Neuronal stem cell (in vitro differentiated cells): Measurements from ENCODE around the gene ZNF618.

Experiments
- DNase-seq: peaks from one replicate; pipeline ENCODE4 v3.0.0-alpha.2; 2013; ENCODE audit warnings: low spot score
- H2AFZ ChIP-seq: one replicate; pipeline ENCODE4 v1.6.1; 2013; ENCODE audit warnings: mild to moderate bottlenecking, low read length, inconsistent platforms
- H2AK5ac ChIP-seq: 2 replicates; pipeline ENCODE4 v1.6.1; 2013; ENCODE audit warnings: low read depth, mild to moderate bottlenecking, inconsistent platforms, low read length, moderate library complexity, mixed read lengths
- H2BK120ac ChIP-seq: 2 replicates; pipeline ENCODE4 v1.6.1; 2013; ENCODE audit warnings: low read depth, mild to moderate bottlenecking, inconsistent platforms, low read length, moderate library complexity, mixed read lengths
- H2BK12ac ChIP-seq: one replicate; pipeline ENCODE4 v1.6.1; 2013; ENCODE audit warnings: low read length, inconsistent platforms
- H2BK15ac ChIP-seq: 2 replicates; pipeline ENCODE4 v1.6.1; 2013; ENCODE audit warnings: mild to moderate bottlenecking, low read length, inconsistent platforms, mixed read lengths
- H2BK5ac ChIP-seq: one replicate; pipeline ENCODE4 v1.6.1; 2013; ENCODE audit warnings: inconsistent platforms, mild to moderate bottlenecking, low read length, moderate library complexity
- H3K14ac ChIP-seq: one replicate; pipeline ENCODE4 v1.6.1; 2013; ENCODE audit warnings: low read length, inconsistent platforms
- H3K18ac ChIP-seq: 2 replicates; pipeline ENCODE4 v1.6.1; 2013; ENCODE audit warnings: low read length, inconsistent platforms
- H3K23ac ChIP-seq: 2 replicates; pipeline ENCODE4 v1.6.1; 2013; ENCODE audit warnings: low read depth, mild to moderate bottlenecking, mixed read lengths, low read length, inconsistent platforms; ENCODE audit not compliant: poor library complexity
- H3K27ac ChIP-seq: replicated peaks from 3 replicates; pipeline ENCODE4 v1.5.1; 2013; ENCODE audit warnings: low read length, inconsistent platforms
- H3K27me3 ChIP-seq, 3 experiments: 2 replicates each; pipeline ENCODE4 v1.6.1; 2013; ENCODE audit warnings: low read length in 3 of 3, mild to moderate bottlenecking in 2 of 3, inconsistent platforms in 1 of 3, low read depth in 1 of 3, mixed read lengths in 1 of 3, moderate library complexity in 1 of 3; ENCODE audit not compliant: control insufficient read depth in 3 of 3, insufficient read depth in 3 of 3
- H3K36me3 ChIP-seq, 2 donors: replicated peaks in 1 of 2; 2 replicates each; pipeline ENCODE4 v1.6.1; 2013; ENCODE audit warnings: low read length in 2 of 2; ENCODE audit not compliant: control insufficient read depth in 2 of 2, insufficient read depth in 2 of 2
- H3K4ac ChIP-seq: 2 replicates; pipeline ENCODE4 v1.6.1; 2013; ENCODE audit warnings: inconsistent platforms, mild to moderate bottlenecking, low read length, moderate library complexity
- H3K4me1 ChIP-seq, 2 donors: 1 replicate in 1 of 2; 2 replicates in 1 of 2; pipeline ENCODE4 v1.6.1; 2013; ENCODE audit warnings: low read length in 2 of 2, low read depth in 1 of 2; ENCODE audit not compliant: control insufficient read depth in 2 of 2, insufficient read depth in 1 of 2
- H3K4me2 ChIP-seq: one replicate; pipeline ENCODE4 v1.6.1; 2013; ENCODE audit warnings: mild to moderate bottlenecking, low read length, inconsistent platforms; ENCODE audit not compliant: insufficient read depth, poor library complexity, severe bottlenecking
- H3K4me3 ChIP-seq, 2 donors: 2 replicates each; pipeline ENCODE4 v1.5.1; 2013; ENCODE audit warnings: low read length in 2 of 2, mild to moderate bottlenecking in 2 of 2, inconsistent platforms in 1 of 2, moderate library complexity in 1 of 2
- H3K79me1 ChIP-seq: one replicate; pipeline ENCODE4 v1.6.1; 2013; ENCODE audit warnings: low read depth, mild to moderate bottlenecking, inconsistent platforms, low read length, moderate library complexity
- H3K9ac ChIP-seq: one replicate; pipeline ENCODE4 v1.6.1; 2013; ENCODE audit warnings: mild to moderate bottlenecking, low read depth, low read length, inconsistent platforms; ENCODE audit not compliant: poor library complexity
- H3K9me3 ChIP-seq, 2 donors: replicated peaks in 1 of 2; 2 replicates each; pipeline versions ENCODE3 to v1.6.1; 2013; ENCODE audit warnings: low read length in 2 of 2, mild to moderate bottlenecking in 2 of 2, inconsistent platforms in 1 of 2, low read depth in 1 of 2, mixed read lengths in 1 of 2, moderate library complexity in 1 of 2; ENCODE audit not compliant: control insufficient read depth in 2 of 2, insufficient read depth in 1 of 2
- H4K8ac ChIP-seq: one replicate; pipeline ENCODE4 v1.6.1; 2013; ENCODE audit warnings: low read depth, mild to moderate bottlenecking, inconsistent platforms, low read length, moderate library complexity
- H4K91ac ChIP-seq: one replicate; pipeline ENCODE4 v1.6.1; 2013; ENCODE audit warnings: low read length, low read depth, mild to moderate bottlenecking, inconsistent platforms; ENCODE audit not compliant: poor library complexity
- WGBS, 2 donors: extraction: QIAGEN DNeasy Blood & Tissue Kit; methylation state at CpG; one replicate each; pipeline ENCODE4 v1.1.7; 2013; ENCODE audit warnings: missing lambda C conversion rate in 2 of 2, mixed read lengths in 1 of 2; ENCODE audit not compliant: insufficient read length in 2 of 2, insufficient replicate concordance in 1 of 2; ENCODE audit errors: extremely low coverage in 2 of 2; 5-methylcytosine and 5-hydroxymethylcytosine counted together

The ZNF618 gene

DNA sequence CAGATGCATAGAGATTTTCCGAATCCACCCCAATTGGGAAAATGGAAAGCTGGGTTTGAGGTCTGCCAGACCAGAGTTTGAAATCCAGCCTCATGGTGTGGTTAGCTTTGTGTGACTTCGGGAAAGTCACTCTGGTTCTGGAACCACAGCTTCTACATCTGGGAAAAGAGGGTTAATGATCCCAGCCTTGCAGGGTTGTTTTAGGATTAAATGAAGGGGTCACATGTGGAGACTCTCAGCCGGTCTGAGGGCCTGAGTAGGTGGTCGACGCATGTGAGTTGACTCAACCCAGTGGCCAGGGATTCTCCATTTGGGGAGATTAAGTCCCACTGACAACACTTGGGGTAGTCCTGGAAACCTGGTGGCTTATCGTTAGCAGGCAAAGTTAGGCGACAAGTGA lies 6.1 kb downstream of the ZNF618 start:
- Histone ChIP-seq H3K36me3 (peaks cover 0 to 12% of the 10 kb centered on the region in 2 donors), H3K9me3 (peaks cover 0 to 3% of the 10 kb centered on the region in 2 donors), H4K8ac (no peak overlapping the region), H3K79me1 (no peaks in the 10 kb centered on the region), H2BK5ac (no peak overlapping the region), H3K14ac (no peak overlapping the region), H2BK15ac (no peak overlapping the region), H2BK120ac (no peak overlapping the region), H2AFZ (no peak overlapping the region), H3K18ac (no peak overlapping the region), H3K4me2 (no peak overlapping the region), H4K91ac (no peak overlapping the region), H3K4me1 (peaks cover 5 to 8% of the 10 kb centered on the region in 2 donors), H3K23ac (no peak overlapping the region), H3K27me3 (no peaks in the 10 kb centered on the region), H2BK12ac (no peak overlapping the region), H3K9ac (no peak overlapping the region), H3K4me3 (no peak overlapping the region), H3K4ac (no peak overlapping the region), H2AK5ac (no peak overlapping the region), H3K27ac (no peak overlapping the region)
- no peak for DNase-seq
- WGBS, 2 donors: no CpG with 5 or more reads among the region's 7 CpGs

DNA sequence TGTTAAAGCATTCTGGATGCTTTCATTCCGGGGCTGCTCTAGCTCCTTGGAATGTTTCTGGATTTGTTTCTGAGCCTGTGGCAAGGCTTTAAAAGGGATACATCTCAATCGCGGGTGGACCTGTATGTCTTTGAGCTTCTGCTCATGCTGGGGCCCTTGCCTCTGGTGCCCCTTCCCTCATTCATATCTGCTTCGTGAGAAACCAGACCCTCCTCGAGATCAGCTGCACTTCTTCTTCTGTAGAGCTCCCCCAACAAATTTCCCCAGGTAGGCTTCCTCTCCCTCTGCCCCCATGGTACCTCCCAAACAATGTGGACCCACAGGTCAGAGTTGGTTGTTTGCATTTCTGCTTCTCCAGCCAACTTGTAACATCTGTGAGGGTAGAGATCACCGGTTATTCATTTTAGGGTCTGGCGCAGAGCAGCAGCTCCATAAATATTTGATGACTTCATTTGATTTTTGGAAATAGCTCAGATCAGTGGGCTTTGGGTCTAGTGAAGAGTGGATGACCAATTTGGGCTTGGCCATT lies 6.6 kb downstream of the ZNF618 start:
- no peak overlapping the region for H3K4me3 ChIP-seq
- H3K9ac ChIP-seq: no peak overlapping the region
- H3K23ac ChIP-seq: no peak overlapping the region
- H2BK12ac ChIP-seq: no peak overlapping the region
- DNase-seq: no peak
- no peak overlapping the region for H3K4ac ChIP-seq
- H3K36me3 ChIP-seq: peaks cover 0 to 12% of the 10 kb centered on the region in 2 donors
- no peak overlapping the region for H3K14ac ChIP-seq
- H3K9me3 ChIP-seq: peaks cover 0 to 3% of the 10 kb centered on the region in 2 donors
- H3K4me1 ChIP-seq: peaks cover 5 to 10% of the 10 kb centered on the region in 2 donors
- no peak overlapping the region for H4K8ac ChIP-seq
- no peaks in the 10 kb centered on the region for H3K27me3 ChIP-seq
- no CpG with 5 or more reads among the region's 7 CpGs for WGBS, 2 donors
- H2BK15ac ChIP-seq: no peak overlapping the region
- H3K79me1 ChIP-seq: no peaks in the 10 kb centered on the region
- no peak overlapping the region for H2AK5ac ChIP-seq
- no peak overlapping the region for H4K91ac ChIP-seq
- H2AFZ ChIP-seq: no peak overlapping the region
- no peak overlapping the region for H3K27ac ChIP-seq
- H2BK5ac ChIP-seq: no peak overlapping the region
- no peak overlapping the region for H2BK120ac ChIP-seq
- no peak overlapping the region for H3K4me2 ChIP-seq
- H3K18ac ChIP-seq: no peak overlapping the region

DNA sequence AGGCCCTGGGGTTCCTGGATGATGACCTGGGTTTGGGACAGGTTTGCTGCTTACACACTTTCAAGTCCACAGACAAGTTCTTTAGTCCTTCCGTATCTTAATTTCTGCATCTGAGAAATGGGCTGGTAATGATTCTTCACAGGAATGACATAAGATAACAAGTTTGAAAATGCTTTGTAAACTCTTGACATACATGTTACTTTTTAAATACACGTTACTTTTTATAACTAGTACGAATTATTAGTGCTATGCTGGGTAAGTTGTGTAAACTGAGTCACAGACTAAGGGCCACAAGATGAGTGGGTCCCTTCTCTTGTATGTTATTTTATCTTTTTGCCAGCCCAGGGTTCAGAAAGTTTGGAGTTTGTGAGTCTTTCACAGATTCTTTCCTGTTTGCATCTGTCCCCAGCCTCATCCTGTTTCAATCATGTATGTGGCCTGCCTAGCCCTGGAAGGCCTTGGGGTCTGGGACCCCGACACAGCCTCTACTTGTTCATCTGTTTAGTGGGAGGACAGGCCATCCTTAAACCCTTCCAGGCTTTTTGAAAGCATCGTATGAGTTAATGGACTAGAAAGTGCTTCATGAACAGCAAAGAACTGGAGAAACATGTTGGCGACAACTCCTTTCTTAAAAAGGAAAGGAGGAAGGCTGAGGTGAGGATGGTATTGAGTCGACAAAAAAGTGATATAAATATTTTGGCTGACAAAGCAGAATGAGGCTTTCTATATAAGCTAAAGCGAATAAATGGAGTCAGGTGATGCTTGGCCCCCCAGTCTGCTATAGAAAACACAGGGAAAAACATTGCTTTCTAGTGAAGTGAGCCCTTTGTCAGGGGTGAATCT lies 9.3 kb downstream of the ZNF618 start:
- no peak overlapping the region for H4K91ac ChIP-seq
- H3K27ac ChIP-seq: peak overlapping the region; percentile 12
- H3K4me2 ChIP-seq: no peak overlapping the region

DNA sequence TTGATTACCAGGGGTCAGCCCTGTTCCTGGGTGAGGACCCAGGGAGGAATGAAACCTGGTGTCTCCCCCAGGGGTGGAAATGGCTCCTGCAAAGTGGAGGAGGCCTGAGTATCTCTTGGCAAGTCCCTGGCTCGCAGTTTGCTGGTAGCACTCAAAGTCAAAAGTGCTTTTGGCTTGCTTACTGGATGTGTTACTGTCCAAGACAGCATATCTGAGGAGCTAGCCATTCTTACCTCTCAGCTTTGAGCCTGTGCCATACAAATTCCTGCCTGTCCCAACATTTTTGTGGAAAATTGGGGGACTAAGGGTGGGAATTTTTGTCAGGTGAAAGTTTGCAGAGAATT lies 9.9 kb downstream of the ZNF618 start:
- Histone ChIP-seq H2BK120ac (no peak overlapping the region), H3K4me3 (no peak overlapping the region), H3K27ac (peak overlapping the region; percentile 12), H2BK12ac (no peak overlapping the region), H3K27me3 (no peaks in the 10 kb centered on the region), H2AFZ (no peak overlapping the region), H3K4me2 (no peak overlapping the region), H2AK5ac (no peak overlapping the region), H3K18ac (no peak overlapping the region), H4K91ac (no peak overlapping the region), H2BK5ac (no peak overlapping the region), H3K23ac (no peak overlapping the region), H4K8ac (no peak overlapping the region), H3K79me1 (peaks cover 2% of the 10 kb centered on the region), H3K9me3 (peaks cover 4 to 22% of the 10 kb centered on the region in 2 donors), H3K9ac (no peak overlapping the region), H2BK15ac (no peak overlapping the region), H3K14ac (no peak overlapping the region), H3K4me1 (peaks cover 5 to 8% of the 10 kb centered on the region in 2 donors), H3K36me3 (peaks cover 3 to 4% of the 10 kb centered on the region in 2 donors), H3K4ac (no peak overlapping the region)
- no peak for DNase-seq
- no CpG with 5 or more reads among the region's 1 CpG for whole genome bisulfite sequencing, 2 donors

More for the DNA sequence above, 9.3 kb downstream of the ZNF618 start:
- no peak overlapping the region for H3K9ac ChIP-seq
- H3K36me3 ChIP-seq: peaks cover 2 to 8% of the 10 kb centered on the region in 2 donors
- no CpG with 5 or more reads among the region's 8 CpGs for WGBS, 2 donors
- H3K79me1 ChIP-seq: peaks cover 2% of the 10 kb centered on the region
- H2BK5ac ChIP-seq: no peak overlapping the region
- H2BK15ac ChIP-seq: no peak overlapping the region
- H3K4me3 ChIP-seq: no peak overlapping the region
- no peaks in the 10 kb centered on the region for H3K27me3 ChIP-seq
- H3K14ac ChIP-seq: no peak overlapping the region
- no peak overlapping the region for H4K8ac ChIP-seq
- no peak overlapping the region for H2BK12ac ChIP-seq
- H3K4me1 ChIP-seq: peaks cover 5 to 8% of the 10 kb centered on the region in 2 donors
- no peak overlapping the region for H2BK120ac ChIP-seq
- no peak overlapping the region for H3K18ac ChIP-seq
- DNase-seq: no peak
- H3K9me3 ChIP-seq: peaks cover 2 to 18% of the 10 kb centered on the region in 2 donors
- H3K23ac ChIP-seq: no peak overlapping the region
- H2AK5ac ChIP-seq: no peak overlapping the region
- H2AFZ ChIP-seq: no peak overlapping the region
- no peak overlapping the region for H3K4ac ChIP-seq
